22Rv1 (cell line): ENCODE data around the gene BTBD17.

Source experiments
- ZFX ChIP-seq: fragments of 450-650 bp; IDR thresholded peaks from 2 replicates; pipeline ENCODE4 v1.6.1; 2017; ENCODE audit warnings: antibody characterized with exemption, borderline replicate concordance
- TF ChIP-seq, protein P1 (sequence below): fragments of 450-650 bp; IDR thresholded peaks from 2 replicates; pipeline ENCODE4 v1.5.1; 2017; ENCODE audit warnings: mild to moderate bottlenecking

DNA sequence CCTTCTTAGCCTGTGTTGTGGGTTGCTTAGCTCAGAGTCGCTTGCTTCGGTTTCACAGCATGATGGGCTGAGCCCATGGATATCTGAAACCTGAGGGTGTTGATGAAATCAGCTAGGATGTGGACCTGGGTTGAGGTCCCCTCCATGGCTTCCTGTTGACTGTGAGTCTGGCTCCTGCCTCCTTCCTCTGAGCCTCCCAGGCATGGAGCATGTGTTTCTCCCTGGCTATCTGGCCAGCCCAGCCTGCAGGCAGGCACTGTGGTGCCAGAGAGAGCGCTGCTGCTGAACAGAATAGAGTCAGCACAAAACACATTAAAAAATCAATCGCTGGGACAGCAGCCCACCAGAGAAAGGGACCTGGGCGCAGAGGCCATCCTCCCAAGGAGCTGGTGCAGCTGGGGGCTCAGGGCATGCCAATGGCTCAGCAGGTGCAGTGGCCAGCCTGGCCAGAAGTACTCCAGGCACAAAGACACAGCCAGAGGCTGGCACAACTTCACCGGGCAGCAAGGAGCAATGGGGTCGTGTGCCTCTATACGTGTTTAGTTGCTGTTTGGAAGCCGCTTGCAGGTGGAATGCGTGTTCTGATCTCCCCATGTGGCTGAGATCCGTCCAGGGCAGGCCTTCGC is 42.0 kb upstream of the BTBD17 start:
- TF ChIP-seq, protein P1, sequence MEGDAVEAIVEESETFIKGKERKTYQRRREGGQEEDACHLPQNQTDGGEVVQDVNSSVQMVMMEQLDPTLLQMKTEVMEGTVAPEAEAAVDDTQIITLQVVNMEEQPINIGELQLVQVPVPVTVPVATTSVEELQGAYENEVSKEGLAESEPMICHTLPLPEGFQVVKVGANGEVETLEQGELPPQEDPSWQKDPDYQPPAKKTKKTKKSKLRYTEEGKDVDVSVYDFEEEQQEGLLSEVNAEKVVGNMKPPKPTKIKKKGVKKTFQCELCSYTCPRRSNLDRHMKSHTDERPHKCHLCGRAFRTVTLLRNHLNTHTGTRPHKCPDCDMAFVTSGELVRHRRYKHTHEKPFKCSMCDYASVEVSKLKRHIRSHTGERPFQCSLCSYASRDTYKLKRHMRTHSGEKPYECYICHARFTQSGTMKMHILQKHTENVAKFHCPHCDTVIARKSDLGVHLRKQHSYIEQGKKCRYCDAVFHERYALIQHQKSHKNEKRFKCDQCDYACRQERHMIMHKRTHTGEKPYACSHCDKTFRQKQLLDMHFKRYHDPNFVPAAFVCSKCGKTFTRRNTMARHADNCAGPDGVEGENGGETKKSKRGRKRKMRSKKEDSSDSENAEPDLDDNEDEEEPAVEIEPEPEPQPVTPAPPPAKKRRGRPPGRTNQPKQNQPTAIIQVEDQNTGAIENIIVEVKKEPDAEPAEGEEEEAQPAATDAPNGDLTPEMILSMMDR: no peak
- TF ChIP-seq ZFX: no peak
